CD4-positive, alpha-beta T cell treated with Interleukin-4 for 1 hour (primary cell): ENCODE data around the gene ENSA.

Source experiments
- DNase-seq, 2 donors: peaks; one replicate each; pipeline ENCODE4 v3.0.0-alpha.2; 2020 to 2022

The ENSA gene

DNA sequence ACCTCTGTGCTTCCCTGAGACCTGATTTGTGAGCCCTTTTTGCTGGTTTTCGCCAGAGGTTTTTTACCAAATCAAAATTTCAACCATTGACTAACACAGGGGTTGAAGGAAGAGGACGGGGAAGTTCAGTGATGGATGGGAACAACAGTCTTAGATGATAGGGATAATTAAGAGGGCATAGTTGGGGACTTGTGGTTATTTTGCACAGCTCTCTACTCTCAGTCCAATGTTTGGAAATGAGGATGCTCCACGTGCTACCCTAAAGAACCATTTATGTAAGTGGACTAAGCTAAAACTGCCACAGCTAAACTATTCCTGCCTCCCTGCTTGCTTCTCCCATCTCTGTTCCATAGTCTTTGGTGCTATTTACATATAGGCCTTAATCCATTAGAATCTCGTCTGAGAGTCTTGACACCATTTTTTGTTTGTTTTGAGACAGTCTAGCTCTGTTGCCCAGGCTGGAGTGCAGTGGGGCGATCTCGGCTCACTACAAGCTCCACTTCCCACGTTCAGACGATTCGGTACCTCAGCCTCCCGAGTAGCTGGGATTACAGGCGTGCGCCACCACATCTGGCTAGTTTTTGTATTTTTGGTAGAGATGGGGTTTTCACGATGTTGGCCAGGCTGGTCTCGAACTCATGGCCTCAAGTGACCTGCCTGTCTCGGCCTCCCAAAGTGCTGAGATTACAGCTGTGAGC lies 49.3 kb downstream of the ENSA start:
- DNase-seq, result no peak

DNA sequence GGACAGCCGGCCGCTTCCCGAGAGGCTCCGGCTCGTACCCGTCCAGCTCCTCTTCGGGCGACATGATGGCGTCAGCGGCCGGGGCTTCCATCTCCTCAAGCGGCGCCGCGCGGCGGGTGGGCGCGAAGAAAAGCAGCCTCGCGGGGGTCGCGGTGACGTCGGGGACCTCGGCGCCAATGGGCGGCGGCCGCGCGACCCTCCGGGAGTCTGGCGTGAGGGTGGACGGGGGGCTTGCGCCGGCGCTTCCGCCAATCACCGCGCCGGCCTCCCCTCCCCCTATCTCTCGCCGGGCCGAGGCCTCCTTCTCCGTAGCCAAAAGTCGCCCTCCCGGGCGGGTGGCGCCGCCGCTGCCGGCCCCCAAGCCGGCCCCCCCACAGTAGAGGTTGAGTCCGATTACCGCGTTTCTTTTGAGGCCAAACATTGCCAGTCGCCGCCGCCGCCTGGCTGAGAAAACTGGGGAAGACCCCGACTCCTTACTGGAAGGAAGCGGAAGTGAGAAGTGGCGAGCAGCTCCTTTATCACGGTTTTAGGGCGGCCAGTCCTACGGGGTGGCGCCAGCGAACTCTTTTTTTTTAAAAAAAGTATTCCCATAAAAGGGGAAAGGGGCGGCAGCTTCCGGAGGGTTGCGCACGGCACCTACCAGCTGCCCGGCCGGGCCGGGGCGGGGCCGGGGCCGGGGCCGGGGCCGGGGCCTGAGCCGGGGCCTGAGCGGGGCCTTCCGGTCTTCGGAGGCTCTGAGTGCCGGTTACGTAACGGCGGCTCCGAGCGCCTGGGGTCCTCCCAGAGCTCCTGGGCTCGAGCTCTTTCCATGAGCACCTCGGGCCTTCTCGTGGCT lies 50.1 kb downstream of the ENSA start, which contains the start of gene MCL1:
MCL1 (minus strand) TSS at position 501 of the 835 bp plus-strand sequence; CDS start at position 421, 80 bp downstream.
- peak; percentile 95 to 96 for DNase-seq

DNA sequence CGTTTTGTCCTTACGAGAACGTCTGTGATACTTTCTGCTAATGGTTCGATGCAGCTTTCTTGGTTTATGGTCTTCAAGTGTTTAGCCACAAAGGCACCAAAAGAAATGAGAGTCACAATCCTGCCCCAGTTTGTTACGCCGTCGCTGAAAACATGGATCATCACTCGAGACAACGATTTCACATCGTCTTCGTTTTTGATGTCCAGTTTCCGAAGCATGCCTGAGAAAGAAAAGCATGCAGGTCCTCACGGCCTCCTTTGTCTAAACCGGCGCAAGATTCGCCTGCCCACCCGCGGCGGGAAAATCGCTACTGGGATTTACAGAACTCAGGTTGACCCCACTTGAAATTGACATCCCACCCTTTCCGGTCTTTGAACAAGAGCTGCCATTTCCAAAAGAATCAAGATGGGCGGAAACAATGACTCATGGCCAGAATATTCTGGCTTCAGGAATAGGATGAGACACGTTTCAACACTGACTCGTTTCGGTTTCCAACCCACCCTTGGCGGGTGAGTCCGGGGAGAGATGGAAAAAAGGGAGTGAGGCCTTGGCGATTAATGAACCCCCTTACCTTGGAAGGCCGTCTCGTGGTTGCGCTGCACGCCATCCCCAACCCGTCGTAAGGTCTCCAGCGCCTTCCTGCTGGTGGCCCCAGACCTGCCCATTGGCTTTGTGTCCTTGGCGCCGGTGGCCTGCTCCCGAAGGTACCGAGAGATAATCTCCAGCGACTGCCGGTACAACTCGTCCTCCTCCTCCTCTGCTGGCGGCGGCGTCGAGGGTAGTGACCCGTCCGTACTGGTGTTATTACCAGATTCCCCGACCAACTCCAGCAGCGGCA lies 50.9 kb downstream of the ENSA start:
- peak; percentile 50 to 62 for DNase-seq

DNA sequence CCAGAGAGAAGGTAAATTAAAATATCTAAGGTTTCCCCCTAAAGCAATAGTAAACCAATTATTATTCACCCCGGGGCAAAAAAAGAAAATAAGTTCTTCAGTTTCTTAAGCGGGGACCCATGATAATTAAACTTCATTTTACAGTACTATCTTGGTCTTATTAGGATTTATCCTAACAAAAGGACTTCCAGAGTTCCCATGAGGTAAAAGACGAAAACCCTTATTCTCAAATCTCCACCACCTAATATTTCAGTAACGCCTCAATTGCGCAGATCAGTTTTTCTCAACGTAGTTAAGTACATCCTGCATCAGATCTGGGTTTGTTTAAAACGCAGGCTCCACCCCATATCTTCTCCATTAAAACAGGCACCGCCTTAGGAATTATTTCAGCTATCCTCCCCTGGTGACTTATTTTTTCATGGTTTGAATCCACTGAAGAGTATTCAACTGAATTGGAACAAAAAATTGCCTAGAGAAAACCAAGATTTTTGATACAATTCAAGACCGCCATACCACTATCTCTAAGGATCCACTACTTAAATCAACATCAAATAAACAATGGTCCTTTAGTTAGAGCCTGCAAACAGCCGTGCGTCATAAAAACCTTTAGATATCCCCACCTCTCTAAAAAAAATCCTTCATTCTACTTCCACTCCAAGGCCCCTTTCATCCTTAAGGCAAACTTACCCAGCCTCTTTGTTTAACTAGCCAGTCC lies 51.7 kb downstream of the ENSA start:
- DNase-seq, result peak; percentile 31 to 63

DNA sequence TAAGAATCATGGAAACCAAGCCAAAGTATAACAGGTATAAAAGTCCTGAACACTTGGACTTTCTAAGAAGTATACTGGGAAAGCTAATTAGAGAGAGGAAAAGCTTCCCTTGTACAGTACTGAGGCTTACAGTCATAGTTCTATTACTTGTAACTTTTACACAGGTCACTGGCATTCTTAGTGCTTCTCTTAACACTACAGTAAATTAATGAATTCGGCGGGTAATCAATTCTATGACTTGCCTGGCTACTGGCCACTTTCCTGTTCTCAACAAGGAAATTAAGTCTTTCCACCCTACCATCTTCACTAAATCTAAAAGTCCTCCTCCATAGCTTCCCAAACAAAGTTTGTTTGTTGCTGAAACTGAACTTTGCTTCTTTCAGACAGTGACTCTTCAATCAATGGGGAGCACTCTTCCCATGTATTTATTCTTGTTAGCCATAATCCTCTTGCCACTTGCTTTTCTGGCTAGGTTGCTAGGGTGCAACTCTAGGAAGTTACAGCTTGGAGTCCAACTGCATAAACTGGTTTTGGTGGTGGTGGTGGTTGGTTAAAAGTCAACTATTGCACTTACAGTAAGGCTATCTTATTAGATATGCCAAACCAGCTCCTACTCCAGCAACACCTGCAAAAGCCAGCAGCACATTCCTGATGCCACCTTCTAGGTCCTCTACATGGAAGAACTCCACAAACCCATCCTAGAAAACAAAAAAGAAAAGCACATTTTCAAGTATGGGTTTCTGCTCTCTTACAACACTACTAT lies 52.4 kb downstream of the ENSA start:
- DNase-seq, result peak; percentile 15 to 49

DNA sequence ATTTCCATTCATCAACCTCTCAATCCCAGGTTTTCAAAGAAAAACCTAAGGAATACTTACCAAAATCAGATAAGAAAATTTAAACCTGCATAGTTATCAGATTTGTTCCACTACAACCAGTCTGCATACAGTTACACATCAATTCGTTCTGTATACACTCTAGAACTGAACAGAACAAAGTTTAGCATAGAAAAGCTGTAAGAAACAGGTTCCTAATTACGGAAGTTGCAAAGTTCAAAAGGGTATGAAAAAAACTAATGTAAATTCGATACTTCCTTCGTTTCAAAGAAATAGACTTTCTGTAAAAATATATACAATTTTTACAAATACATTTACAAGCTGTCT lies 53.1 kb downstream of the ENSA start:
- DNase-seq, result peak in 1 of 2 donors; percentile 35

DNA sequence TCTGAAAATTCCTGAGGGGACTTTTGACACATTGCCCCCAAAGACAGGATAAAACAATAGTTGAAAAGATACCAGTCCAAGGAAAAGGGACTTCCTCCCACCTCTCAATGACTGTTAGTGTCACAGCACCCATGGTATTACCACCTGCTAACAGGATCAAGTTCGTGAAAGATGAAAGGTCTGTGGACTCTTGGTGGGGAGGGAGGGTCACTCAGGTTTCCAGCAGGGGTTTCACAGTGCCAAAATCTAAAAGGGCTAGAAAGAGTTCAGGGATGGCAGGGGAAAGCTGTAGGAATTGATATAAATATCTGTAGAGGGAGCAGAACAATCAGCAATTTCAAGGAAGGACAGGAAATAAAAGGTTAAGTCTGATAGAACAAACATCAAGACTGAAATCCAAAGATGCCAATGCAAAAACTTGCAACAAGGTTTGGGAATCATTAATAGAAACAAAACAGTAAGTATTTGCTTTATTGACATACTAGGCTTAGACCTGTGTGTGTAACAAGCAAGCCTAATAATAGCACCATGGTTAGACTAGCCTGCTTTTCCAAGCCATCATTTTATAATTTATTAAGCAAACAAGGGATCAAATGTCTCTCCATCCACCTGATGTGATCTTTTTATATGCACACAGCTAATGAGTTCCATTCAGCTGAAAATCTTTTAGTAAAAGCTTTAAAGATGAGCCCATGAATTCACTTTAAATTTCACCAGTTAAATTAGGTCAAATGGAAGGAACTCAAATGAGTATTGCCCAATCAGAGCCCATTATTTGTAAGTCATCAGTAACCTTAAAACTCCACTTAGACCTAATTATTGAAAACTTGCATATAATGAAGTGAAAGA lies 53.7 kb downstream of the ENSA start:
- peak in 1 of 2 donors; percentile 41 for DNase-seq

DNA sequence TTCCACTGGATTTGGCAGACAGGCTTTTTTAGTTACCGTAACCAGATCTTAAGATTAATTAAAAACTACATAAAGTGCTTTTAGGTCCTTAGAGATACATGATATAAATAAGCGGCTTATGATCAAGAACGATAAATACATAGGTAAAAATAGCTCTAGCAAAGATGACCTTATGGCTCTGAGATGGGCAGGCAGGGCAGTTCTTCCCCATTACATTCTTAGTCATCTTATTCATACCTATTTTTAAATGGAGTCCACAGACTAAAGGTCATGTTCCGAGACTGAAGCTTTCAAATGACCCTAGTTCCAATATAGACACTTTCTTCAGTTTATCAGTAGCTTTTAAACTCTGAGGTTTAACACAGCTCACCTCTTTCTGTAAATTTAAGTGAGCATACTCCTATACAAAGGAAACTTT lies 54.3 kb downstream of the ENSA start:
- DNase-seq, result peak in 1 of 2 donors; percentile 35

DNA sequence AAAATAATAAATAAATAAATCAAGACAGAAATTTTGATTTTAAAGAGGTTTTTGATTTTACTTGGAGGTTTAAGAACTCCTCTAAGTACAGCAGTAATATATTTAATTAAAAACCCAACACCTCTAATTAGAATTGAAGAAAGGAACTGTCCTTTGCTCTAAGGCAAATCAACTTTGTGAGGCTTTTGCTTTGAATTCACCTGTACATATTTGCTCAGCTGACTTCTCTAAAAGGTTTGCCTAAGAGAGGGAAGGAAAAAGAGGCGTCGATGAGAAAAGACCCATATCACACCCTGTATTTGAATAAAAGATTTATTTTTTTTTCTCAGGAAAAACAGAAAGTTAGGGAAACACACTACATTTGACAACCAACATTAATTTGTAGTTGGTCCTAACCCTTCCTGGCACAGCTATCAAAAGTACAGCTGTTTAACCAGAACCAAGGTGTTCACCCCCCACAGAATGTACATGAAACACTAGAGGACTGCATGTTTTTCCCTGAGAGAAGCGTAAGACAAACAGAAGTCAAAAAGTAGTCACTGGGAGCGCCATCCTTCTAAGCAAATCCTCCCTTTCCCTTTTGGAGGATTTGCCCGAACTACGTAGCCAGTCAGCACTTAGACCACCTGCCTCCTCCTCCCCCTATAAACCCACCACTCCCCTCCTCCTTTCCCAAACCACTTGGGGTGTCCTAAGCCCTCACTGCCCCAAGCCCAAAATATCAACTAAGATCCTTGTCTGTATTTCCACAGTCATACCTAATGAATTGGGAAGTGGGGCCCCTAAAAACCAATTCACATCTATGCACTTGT lies 54.9 kb downstream of the ENSA start:
- DNase-seq, result peak; percentile 14 to 44

DNA sequence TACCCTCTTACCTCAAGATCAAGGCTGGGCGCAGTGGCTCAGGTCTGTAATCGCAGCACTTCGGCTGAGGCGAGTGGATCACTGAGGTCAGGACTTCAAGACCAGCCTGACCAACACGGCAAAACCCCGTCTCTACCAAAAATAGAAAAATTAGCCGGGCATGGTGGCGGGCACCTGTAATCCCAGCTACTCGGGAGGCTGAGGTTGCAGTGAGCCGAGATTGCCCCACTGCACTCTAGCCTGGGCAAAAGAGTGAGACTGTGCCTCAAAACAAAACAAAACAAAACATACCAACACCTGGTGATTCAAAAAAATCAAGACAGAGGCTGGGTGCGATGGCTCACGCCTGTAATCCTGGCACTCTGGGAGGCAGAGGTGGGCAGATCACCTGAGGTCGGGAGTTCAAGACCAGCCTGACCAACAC lies 55.8 kb downstream of the ENSA start:
- DNase-seq, result peak; percentile 37 to 53

DNA sequence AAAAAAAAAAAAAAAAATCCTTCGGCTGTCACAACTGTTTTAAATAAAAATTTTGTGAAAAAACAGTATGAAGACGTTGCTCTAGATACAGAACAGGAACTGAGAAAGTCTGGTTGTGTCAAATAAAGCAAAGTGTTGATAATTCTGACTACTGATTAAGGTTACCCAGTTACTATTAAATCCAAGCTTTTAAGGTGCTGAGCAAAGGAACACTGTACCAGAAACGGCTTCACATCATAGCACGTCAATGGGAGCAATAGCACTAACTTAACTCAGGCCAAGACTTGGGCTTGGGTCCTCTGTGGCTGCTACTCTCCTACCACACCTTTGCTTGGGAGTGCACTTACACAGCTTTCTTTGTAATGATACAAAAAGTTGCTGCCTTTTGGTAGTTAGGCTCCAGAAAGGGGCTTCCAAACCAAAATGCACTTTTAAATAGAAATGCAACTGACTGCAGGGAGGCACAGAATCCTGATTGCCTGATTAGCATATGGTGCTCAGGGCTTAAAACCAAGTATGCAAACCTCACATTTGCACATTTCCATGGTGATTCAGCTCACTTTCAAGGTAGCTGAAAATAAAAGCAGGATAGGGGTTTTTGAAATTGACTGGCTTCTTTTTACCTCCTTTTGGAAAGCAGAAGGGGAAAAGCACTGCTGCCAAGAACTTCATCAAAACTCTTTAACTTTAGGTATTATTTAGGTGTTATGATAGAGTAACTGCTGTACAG lies 56.3 kb downstream of the ENSA start:
- DNase-seq, result peak; percentile 35 to 50
